ENCODE measurements around the gene ZFP69B.

ZFP69B gene

DNA sequence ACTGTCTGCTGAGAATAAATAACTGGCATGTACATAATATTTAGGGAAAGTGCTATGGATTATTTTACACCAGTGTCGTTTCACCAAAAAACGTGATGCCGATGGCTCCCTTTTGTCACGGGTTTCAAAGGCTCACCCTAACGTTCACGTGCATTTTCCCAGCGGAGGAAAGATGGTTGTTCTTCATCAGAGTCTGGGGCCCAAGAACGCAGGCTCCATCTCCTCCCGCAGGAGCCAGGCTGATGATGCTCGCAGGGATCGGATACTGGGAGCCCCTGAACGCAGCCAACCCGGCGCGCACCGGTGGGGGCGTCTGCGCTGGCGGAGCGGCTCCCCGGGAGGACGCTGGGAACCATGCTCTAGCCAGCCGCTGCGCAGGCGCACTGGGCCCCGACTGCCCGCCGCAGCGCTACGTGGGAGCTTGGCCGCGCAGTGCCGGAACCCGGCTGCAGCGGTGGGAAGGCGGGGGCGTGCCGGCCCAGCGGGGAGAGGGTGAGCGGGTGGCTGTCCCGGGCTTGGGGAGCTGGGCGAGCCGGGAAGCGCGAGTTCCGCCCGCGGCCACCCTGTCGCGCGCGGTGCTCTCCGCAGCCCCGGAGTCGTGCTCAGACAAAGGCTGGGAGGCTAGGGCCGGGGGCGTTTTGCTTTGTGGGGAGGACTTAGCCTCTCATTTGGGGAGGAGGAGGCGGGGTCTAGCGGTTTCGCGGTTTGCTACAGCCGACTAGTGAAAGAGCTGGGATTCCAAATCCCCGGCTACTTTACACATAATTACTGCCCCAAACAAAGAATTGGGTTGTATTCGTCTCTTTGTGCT is at the start of gene ZFP69B:
Gene ZFP69B, plus strand, starts transcription at position 793 of the 811 bp plus-strand sequence. CDS start 486 bp downstream, outside the sequence.
- in situ Hi-C loops (cut with HindIII; ENCODE audit: low sequenced_read_pairs): loop anchor here (5.0 kb wide), 1 partner anchor 42 kb away; no protein-coding TSS in a partner anchor

DNA sequence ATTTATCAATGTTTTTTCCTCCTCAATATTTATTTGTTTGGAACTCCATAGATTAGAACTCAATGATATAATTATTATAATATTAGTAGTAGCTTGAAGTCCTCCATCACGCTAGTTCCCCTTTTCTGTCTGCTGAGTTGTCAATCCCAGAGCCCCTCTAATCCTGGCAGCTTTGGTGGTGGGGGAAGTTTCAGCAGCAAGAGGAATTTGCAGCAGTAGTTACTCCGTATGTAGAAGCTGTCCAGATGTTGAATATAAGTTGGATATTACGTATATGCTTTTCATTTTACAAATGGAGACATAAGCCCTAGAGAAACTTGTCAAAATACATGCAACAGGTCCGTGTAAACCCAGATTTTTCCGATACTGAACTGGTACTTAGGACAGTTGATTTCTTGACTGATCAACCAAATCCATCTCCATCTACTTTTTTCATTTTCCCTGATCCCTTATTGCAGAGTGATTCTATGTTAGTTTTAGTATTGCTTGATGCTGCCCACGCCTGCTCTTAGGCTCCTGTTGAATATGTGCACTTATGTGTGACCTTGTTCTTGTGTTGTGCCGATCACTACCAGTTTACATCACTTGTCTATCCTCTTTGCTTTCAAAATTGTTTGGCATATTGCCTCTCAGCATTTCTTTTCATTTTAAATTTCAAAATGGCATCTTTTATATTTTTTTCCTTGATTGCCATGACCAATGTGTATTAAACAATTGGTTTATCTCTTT is 48.6 kb upstream of the ZFP69B start:
- in situ Hi-C loops (cut with HindIII; ENCODE audit: low sequenced_read_pairs): no loop called here

DNA sequence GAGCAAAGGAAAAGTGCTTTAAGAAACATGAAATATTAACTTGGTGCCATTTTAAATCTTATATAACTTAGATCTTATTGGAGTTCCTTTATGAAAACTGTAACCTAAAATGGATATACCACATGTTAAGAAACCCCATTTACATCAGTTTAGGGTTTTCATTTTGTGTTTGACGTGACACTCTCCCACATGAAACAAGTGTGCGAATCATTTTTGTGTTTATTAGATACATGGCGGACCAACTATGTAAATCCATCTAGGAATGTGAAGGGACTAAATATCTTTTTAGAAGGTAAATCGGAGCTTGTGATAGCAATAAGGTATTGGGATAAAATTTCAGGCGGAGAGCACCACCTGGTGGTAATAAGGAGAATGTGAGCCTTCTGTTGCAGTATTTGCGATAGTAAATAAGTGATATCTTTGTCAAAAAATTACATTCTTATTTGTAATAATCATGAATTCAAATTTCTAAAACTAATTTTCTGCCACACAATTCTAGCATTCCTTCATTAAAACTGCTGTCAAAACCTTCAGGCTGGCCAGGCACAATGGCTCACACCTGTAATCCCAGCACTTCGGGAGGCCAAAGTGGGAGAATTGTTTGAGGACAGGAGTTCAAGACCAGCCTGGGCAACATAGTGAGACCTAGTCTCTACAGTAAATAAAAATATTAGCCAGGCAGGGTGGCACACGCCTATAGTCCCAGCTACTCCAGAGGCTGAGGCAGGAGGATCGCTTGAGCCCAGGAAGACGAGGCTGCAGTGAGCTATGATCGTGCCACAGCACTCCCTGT is 45.4 kb upstream of the ZFP69B start:
- in situ Hi-C loops (cut with HindIII; ENCODE audit: low sequenced_read_pairs): no loop called here

DNA sequence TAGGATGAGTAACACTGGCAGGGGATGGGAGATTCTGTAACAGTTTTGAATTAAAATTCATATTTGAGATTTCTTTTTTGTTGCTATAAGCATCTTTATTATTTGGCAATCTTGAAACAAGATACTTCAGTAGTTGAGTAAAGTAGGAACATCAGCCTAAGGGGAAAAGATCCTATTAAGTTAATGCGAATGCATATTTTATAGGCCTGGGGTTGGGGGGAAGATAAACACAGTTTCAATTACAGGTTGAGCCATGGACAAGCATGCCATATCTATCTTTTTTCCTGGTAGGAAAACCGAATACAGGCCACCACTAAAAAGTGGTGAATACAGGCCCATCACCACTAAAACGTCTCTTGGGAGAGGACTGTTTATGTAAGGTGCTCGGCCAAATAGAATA is 44.5 kb upstream of the ZFP69B start:
- in situ Hi-C loops (cut with HindIII; ENCODE audit: low sequenced_read_pairs): no loop called here

DNA sequence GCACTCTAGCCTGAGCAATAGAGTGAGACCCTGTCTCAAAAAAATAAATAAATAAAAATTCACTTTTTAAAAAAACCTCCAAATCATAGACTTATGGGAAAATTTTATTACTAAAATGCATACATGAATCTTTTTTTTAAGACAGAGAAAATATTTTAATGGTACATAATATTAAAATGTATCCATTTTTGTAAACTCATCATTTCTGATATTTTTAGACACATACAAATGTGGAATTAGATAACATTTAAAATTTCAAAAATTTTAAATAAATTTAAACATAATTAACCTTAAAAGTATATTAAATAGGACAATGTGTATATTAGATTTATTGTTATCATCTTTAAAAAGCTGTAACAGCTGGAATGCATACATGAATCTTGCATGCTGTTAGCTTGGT is 42.8 kb upstream of the ZFP69B start:
- in situ Hi-C loops (cut with HindIII; ENCODE audit: low sequenced_read_pairs): no loop called here

DNA sequence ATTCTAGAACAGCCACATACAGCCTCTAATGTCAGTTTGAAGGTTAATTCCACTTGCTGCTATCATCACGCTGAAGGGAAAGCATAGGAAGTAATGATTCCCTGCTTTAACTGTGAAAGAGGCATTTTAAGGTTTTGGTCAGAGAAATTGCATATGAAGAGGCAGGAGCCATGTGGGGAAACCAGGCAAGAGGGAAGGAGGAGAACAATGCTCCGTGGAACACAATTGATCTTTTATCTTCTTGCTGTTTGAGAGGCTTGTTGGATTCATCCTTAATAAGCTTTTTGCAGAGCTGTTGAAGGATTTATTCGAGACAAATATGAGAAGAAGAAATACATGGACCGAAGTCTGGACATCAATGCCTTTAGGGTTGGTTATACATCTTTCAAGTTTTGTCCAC is 40.8 kb upstream of the ZFP69B start:
- in situ Hi-C loops (cut with HindIII; ENCODE audit: low sequenced_read_pairs): no loop called here

DNA sequence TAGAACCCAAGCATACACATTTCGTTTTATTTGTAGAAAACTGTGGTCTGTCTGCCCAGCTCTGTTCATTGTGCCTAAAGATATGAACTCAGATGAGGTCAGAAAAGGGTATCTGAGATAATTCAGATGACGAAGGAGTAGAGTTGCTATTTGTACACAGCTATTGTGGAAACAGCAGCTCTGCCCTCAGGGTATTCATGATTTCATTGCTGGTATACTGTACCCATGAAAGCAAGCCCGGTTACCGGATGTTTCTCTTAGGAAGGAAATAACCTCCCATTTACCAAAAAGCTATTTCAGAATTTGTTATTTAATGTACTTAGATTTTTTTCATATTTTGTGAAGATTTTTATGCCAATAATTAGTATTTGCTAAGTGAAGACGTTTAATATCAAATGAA is 39.0 kb upstream of the ZFP69B start:
- in situ Hi-C loops (cut with HindIII; ENCODE audit: low sequenced_read_pairs): no loop called here

DNA sequence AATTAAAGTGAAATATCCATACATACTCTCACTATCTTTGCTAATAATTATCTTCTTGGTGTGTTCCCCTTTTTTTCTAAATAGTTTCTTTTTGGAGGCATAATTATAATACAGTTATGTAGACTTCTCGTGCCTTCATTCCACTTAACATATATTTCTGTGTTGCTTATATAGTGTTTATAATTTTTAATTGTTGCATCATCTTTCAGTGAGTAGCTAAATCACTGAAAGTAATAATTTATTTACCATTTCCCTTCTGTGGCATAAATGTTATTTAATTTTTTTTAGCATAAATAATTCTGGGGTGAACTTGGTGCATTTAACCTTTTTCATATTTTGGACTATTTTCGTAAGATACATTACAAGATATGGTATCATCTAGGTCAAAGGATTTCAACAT is 38.4 kb upstream of the ZFP69B start:
- in situ Hi-C loops (cut with HindIII; ENCODE audit: low sequenced_read_pairs): no loop called here

DNA sequence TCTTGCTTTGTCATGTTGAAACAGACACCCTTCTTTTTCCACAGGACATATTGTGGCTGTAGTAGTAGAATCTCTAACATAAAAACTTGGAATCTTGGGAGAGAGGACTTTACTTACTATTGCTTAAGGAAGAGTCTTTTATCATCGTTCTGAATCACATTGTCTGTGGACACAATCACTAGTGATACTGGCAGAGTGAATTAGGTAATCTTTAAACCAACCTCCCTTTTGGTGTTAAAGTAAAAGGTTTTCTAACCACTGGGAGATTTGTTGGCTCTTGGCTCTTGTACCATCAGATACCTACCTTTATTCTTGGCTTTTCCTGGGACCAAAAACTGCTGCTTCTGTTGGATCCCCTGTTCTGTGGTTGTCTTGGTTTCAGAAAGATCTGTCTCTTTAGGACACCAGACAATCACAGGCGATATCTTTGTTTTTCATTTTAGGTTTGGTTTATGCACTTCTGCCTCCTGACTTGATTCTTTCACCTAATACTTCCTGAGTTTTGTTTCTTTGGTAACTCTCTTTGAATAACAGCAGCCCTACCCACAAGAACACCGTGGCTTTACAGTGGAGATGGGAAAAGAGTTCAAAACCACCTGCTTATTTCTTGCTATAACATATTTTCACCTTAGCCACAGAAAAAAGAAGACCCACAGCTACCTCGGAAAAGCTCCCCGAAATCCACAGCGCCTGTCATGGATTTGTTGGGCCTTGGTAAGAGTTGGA is 36.6 kb upstream of the ZFP69B start:
- in situ Hi-C loops (cut with HindIII; ENCODE audit: low sequenced_read_pairs): no loop called here

DNA sequence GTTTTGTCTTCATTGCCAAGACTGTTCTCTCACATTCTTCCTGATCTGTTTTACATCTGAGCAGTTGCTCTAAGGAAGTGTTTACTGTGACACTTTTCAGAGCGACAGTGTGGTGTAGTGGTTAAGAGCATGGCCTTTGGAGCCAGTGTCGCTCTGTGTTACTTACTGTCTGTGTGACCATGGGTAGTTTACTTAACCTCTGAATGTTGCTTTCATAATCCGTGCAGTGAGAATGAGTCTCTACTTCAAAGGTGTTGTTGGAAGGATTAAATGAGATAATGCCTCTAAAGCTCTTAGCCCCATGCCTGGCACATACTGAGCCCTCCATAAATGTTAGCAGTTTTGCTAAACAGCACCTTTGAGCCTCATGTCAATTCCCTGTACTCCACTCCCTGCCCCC is 35.9 kb upstream of the ZFP69B start:
- in situ Hi-C loops (cut with HindIII; ENCODE audit: low sequenced_read_pairs): no loop called here

DNA sequence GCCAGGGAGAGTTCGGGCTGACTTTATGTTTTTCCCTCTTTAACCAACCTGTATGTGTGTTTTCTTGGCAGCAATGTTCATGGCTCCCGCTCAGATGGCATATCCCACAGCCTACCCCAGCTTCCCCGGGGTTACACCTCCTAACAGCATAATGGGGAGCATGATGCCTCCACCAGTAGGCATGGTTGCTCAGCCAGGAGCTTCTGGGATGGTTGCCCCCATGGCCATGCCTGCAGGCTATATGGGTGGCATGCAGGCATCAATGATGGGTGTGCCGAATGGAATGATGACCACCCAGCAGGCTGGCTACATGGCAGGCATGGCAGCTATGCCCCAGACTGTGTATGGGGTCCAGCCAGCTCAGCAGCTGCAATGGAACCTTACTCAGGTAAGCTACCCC is 33.6 kb upstream of the ZFP69B start:
- in situ Hi-C loops (cut with HindIII; ENCODE audit: low sequenced_read_pairs): no loop called here

DNA sequence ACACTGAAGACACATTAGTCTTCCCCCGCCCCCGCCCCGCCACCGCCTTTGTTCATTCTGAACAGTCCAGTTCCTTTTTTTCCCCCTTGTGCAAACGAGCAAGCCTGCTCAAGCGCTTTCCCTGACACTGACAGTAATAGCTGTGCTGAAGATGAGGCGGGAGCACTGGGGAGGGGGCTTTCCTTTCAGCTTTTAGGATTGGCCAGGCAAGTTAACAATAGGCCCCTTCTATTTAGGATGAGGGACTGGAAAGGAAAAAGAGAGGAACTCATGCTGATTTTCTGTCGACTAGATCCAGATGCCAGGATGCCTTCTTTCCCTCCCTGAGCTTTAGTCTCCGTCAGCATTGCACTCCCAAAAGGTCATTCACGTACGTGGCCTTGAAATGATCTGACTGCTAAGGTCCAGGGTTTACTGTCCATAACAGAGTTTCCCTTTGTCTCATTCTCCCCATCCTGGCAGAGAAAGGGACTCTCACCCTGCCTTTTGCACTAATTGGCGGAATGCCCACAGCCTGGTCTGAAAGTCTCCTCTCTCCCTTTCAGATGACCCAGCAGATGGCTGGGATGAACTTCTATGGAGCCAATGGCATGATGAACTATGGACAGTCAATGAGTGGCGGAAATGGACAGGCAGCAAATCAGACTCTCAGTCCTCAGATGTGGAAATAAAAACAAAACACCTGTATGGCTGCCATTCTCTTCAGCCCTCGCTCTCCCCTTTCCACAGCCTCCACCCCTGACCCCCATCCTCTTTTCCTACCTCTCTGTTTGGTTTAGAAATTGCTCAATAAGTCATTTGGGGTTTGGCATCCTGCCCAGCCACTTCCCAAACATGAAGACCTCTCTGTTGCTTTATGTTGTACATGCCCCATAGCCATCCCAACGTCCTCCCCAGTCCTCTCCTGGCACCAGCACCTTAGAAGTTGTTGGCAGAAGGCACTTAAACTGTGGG is 28.6 kb upstream of the ZFP69B start:
- in situ Hi-C loops (cut with HindIII; ENCODE audit: low sequenced_read_pairs): no loop called here

DNA sequence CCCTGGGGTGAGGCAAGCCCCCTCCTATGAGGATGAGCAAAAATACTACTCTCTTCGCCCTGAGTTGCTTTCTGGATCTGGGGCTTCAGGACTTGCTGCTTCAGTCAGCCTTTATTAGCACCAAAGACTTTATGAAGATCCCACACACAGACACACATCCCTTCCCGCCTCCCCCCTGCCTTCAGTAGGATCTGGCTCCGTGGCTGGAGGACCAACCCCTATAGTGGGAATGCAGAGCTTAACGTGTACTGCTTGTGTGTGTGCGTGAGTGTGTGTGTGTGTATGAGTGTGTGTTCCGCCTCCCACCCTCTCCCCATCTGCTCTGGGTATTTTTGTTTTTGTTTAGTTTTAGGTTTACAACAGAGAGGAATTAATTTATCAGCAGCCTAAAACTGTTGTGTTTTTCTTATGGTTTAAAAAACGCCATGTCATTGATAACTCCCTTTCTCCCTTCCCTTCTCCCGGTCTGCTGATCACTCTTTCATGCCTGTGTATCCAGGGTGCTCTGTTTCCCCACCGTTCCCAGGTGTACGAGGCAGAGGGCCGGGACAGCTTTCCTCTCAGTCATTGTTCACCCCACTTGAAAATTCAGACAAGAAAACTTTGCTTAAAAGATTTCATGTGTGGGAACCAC is 27.5 kb upstream of the ZFP69B start:
- in situ Hi-C loops (cut with HindIII; ENCODE audit: low sequenced_read_pairs): no loop called here

DNA sequence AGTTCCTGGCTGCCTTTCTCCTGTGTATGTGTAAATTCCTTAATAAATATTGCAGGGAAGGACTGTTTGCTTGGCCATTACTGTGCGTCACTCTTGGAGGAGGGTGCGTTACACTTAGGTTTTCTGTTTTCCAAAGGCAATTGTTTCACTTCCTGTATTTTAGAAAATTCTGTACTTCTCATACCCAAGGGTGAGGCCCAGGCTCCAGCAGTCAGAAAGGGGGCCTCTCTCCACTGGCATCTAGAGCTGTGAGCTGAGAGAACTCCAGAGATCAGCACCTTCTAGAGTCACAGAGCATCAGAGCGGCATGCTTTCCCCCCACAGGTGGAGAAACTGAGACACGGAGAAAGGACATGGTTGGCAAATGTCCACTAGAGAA is 27.0 kb upstream of the ZFP69B start:
- in situ Hi-C loops (cut with HindIII; ENCODE audit: low sequenced_read_pairs): no loop called here

DNA sequence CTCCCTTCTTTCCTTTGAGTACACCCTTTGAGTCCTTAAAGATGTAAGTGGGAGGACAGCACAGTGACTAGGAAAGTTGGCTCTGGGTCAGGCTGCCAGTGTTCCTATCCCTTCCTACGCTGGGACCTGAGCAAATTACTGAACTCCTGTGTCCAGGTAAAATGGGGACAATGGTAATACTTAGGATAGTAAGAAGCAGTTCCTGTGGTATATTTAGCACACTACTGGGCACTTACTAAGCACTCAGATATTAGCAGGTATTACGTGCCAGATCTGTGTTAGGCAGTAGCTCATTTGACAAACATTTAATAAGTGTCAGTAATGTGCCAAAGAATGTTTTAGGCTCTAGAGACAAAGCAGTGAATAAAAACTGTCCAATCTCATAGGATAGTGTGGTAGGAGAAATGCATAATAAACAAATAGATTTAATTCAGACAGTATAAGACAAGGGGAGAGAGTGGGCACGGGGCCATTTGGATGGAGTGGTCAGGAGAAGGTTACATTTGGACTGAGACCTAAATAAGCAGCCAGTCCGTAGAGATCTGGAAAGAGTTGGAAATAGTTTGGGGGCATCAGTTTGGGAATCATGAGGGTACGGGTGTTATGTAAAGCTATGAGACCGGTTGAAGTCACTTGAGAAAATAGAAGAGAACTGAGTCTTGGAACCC is 26.2 kb upstream of the ZFP69B start:
- in situ Hi-C loops (cut with HindIII; ENCODE audit: low sequenced_read_pairs): no loop called here

DNA sequence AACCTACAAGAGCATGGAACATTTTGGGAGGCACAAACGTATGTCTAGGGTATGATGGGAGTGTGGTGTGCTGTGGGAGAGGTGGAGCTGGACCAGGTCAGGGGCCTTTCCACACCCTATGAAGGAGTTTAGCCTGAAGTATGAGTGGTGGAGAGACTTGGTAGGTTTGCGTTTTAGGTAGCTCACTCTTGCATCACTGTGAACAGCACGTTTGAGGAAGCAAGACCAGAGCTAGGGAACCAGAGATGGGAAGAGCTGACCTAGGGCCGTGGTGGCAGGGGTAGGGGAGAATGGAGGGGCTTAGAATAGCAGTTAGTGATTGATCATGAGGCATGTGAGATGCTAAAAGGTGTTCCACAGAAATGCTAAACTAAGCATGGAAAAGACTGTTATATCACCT is 25.1 kb upstream of the ZFP69B start:
- in situ Hi-C loops (cut with HindIII; ENCODE audit: low sequenced_read_pairs): no loop called here

DNA sequence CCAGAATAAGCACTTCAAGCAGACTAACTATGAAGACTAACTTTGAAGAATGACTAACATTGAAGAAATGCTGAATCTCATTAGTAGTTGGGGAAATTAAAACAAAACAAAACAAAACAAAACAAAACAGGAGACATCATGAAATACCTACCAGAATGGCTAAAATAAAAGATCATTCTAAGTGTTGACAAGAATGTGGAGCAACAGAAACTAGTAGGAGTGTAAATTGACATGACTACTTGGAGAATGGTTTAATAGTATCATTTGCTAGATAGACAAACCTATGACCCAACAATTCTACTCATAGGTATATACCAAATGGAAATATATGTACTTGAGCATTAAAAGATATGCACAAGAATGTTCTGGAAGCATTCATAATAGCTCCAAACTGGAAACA is 18.9 kb upstream of the ZFP69B start:
- in situ Hi-C loops (cut with HindIII; ENCODE audit: low sequenced_read_pairs): no loop called here

DNA sequence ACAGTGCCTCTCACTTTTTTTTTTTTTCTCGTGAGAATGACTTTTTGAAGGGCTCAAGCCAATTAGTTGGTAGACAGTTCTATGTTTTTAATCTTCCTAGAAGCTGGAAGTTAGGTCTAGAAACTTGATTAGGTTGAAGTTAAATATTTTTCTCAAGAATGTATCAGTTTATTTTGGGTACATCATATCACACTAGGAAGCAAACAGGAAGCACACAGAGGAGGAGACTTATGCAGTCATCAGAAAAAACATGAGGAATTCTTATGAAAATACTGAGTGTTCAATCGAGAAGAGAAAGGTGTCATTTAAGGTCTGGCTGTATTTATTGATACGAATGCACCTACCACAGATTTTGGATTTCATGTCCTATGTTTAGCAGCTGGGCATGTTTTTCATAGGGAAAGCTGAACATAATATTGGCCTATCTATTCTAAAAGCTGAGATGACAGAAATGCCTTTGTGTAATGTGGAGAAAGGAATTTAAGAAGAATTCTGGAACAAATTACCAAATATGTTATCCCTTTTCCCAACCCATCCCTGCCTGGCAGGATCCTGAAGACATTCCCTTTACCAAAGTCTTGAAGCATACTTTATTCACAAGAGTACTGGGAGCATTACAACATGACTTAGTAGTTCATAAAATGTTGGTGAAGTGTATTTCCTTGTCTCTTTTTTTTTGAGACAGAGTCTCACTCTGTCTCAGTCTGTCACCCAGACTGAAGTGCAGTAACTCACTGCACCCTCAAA is 17.5 kb upstream of the ZFP69B start:
- in situ Hi-C loops (cut with HindIII; ENCODE audit: low sequenced_read_pairs): no loop called here

All from DLD1 (cell line).